Activated naive CD8-positive, alpha-beta T cell treated with anti-CD3 and anti-CD28 coated beads, Interleukin-2, amount 10 ng/mL, durations not matched to agents 7 days and 5 days (primary cell): ENCODE data around the gene PKP4. TPM values are rescaled to one million over a fixed set of nuclear protein-coding genes. Genes with fewer than 3 reads are reported as not detected.

Experiments
- ATAC-seq: fragments of 150-1000 bp; cut with Tn5 transposase; one replicate; pipeline ENCODE4 v1.10.0; 2021; ENCODE audit warnings: low read depth, moderate library complexity
- POLR2A ChIA-PET: fragments of 350-600 bp; sonication (Branson Sonifier 250); formaldehyde crosslinking; loops from one replicate; lab custom pipeline; 2021; ENCODE audit warnings: antibody characterized with exemption; lab: Charles Lee
- DNase-seq: peaks from one replicate; pipeline ENCODE4 v3.0.0; 2021
- H3K27ac Mint-ChIP-seq: one replicate; pipeline ENCODE4 v1.8.0; 2022; ENCODE audit warnings: mild to moderate bottlenecking, mixed read lengths
- H3K27me3 Mint-ChIP-seq: one replicate; pipeline ENCODE4 v1.8.0; 2022; ENCODE audit warnings: mild to moderate bottlenecking, moderate library complexity, mixed read lengths
- H3K36me3 Mint-ChIP-seq: one replicate; pipeline ENCODE4 v1.8.0; 2021; ENCODE audit warnings: mild to moderate bottlenecking, mixed read lengths
- H3K4me1 Mint-ChIP-seq: one replicate; pipeline ENCODE4 v1.8.0; 2021; ENCODE audit warnings: mixed read lengths
- H3K4me3 Mint-ChIP-seq: one replicate; pipeline ENCODE4 v1.8.0; 2022; ENCODE audit warnings: mild to moderate bottlenecking, moderate library complexity, mixed read lengths
- H3K9me3 Mint-ChIP-seq: one replicate; pipeline ENCODE4 v1.8.0; 2021; ENCODE audit warnings: mixed read lengths
- total RNA-seq, 2 experiments: library from RNA; stranded (reverse); gene quantifications; one replicate each; pipeline ENCODE4 v1.2.3, GENCODE V29; 2021

PKP4 gene
- total RNA-seq, 2 experiments from 2014 or later, result 37.0 to 37.8 TPM

DNA sequence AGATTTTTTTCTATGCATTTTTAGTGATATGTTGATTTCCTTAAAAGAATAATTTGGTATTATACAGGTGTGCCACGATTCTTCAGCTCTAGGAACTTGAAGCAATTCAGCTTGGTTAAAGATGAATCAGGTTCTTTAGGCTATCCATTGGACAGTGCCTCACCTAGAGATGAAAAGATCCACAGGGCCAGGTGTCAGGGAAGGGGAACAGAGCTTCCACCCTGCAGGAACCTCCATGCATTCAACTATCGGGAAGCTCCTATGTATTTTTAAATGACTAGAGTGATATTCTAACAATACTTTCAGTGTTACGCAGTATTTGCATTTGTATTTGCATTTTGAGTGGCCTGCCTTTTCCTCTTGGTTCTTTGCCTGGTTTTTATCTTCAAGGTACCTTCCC lies 40.2 kb downstream of the PKP4 start:
- H3K9me3 Mint-ChIP-seq, result no peaks in the 10 kb centered on the region
- peaks cover 6% of the 10 kb centered on the region for H3K36me3 Mint-ChIP-seq
- no peak overlapping the region for H3K27ac Mint-ChIP-seq
- H3K27me3 Mint-ChIP-seq, result no peaks in the 10 kb centered on the region
- POLR2A ChIA-PET, result no interaction called here
- DNase-seq, result no peak
- ATAC-seq, result no peak
- H3K4me1 Mint-ChIP-seq, result no peaks in the 10 kb centered on the region
- H3K4me3 Mint-ChIP-seq, result no peak overlapping the region

DNA sequence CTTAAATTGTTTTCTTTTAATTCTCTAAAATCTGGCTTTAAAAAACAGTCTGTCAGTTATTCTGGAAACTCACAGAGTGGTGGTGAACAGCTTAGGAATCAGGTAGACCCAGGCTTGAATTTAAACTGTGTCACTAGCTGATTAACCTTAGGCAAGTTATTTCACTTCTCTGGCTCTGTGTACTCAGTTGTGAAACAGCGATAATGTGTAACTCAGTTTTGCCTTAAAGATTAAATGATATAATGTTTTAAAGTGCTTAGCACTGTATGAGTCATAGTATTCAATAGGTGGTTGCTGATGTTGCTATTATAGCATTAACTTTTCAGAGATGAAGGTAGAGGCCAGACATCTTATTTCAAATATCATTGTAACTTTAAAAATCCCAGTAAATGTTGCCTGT lies 40.7 kb downstream of the PKP4 start:
- Mint-ChIP-seq H3K27me3 (no peaks in the 10 kb centered on the region), H3K4me1 (no peaks in the 10 kb centered on the region), H3K36me3 (peaks cover 6% of the 10 kb centered on the region), H3K9me3 (no peaks in the 10 kb centered on the region), H3K27ac (no peak overlapping the region), H3K4me3 (no peak overlapping the region)
- no peak for ATAC-seq
- DNase-seq, result no peak
- POLR2A ChIA-PET, result no interaction called here

DNA sequence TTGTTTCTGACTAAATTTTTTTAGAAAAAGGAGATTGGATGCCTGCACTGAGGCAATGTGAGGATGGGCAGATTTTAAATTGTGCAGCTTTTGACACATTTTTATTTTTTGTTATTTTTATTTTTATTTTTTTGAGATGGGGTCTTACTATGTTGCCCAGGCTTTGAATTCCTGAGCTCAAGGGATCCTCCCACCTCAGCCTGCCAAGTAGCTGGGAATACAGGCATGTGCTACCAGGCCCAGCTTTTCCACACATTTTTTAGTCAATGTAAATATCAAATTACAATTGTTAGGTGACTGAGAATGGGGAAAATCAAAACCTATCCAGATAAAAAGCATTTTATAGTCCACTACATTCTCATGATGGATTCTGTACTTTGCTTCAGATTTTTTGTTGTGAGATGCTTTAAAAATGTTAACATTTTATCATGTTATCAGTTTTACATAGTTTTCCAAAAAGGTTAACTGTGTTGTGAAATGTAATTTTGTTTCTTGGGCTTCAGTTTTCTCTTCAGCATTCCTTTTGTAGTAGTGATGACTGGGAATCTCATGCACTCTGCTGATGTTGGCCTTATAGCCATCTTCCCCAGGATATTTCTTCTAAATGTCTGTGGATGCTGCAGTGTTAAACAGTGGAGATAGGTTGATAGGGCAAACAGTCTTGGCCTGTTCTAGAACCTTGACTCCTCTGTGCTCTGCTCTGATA lies 41.4 kb downstream of the PKP4 start:
- ATAC-seq (no peak), DNase-seq (no peak)
- peaks cover 6% of the 10 kb centered on the region for H3K36me3 Mint-ChIP-seq
- no peak overlapping the region for H3K4me3 Mint-ChIP-seq
- H3K9me3 Mint-ChIP-seq, result no peaks in the 10 kb centered on the region
- no peaks in the 10 kb centered on the region for H3K27me3 Mint-ChIP-seq
- no peak overlapping the region for H3K27ac Mint-ChIP-seq
- POLR2A ChIA-PET, result no interaction called here
- no peaks in the 10 kb centered on the region for H3K4me1 Mint-ChIP-seq

DNA sequence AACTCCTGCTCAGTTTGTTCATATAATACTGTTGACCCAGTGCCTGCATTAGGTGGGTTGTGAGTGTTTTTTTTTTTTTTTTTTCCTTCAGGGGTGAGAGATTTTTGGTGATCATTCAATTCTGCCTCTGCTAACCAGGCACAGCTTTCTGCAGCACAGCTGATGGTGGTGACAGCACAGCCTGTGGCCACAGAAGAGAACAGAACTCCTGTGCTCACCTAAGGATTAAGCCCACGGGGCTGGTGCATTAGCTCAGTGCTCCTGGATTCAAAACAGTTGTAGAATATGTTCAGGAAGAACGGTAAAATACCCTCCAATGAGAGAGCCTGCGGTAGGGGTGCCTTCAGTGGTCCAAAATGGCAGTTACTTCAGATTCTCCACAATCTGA lies 42.0 kb downstream of the PKP4 start:
- Mint-ChIP-seq H3K4me1 (no peaks in the 10 kb centered on the region), H3K27ac (no peak overlapping the region), H3K9me3 (no peaks in the 10 kb centered on the region), H3K27me3 (no peaks in the 10 kb centered on the region), H3K4me3 (no peak overlapping the region), H3K36me3 (peaks cover 4% of the 10 kb centered on the region)
- ATAC-seq (no peak), DNase-seq (no peak)
- POLR2A ChIA-PET, result no interaction called here

DNA sequence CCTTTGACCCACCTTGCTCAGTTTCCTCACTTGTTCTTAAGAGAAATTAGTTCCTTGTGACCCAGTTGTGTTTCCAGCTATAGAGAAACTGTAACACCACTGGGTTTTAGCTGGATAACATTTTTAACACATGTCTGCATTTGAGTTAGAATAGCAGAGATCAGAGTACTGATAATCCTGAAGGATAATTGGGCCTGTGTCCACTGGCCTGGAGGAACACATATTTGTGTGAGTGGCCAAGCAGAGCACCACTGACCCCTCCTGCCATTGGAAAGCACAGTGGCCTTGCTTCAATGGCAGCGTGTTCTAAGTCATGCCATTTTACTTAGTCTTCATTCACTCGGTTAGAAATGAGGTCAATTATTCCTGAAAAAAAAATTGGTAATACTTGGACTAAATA lies 42.6 kb downstream of the PKP4 start:
- H3K4me3 Mint-ChIP-seq, result no peak overlapping the region
- no peak overlapping the region for H3K27ac Mint-ChIP-seq
- ATAC-seq, result no peak
- no peak for DNase-seq
- H3K27me3 Mint-ChIP-seq, result no peaks in the 10 kb centered on the region
- no peaks in the 10 kb centered on the region for H3K4me1 Mint-ChIP-seq
- no peaks in the 10 kb centered on the region for H3K9me3 Mint-ChIP-seq
- peaks cover 4% of the 10 kb centered on the region for H3K36me3 Mint-ChIP-seq
- POLR2A ChIA-PET, result no interaction called here

DNA sequence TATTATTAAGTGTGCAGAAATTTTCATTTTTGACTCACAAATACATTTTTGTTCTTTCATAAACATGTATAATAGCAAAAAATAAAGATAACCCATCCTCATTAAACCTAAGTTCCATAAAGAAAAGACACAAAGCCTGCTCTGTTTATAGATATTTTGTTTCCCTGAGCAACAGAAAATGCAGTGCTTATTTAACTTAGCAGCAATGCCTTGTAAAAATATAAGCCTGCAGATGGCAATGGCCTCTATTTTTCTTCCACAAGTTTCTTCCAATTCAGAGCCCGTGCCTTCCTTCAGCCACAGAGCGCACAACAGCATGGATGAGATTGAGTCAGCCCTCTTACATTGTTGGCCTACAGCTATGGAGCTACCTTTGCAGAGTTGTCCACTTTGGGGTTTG lies 43.6 kb downstream of the PKP4 start:
- DNase-seq (no peak), ATAC-seq (no peak)
- H3K27me3 Mint-ChIP-seq, result no peaks in the 10 kb centered on the region
- no peak overlapping the region for H3K4me3 Mint-ChIP-seq
- POLR2A ChIA-PET, result no interaction called here
- H3K4me1 Mint-ChIP-seq, result no peaks in the 10 kb centered on the region
- no peak overlapping the region for H3K27ac Mint-ChIP-seq
- no peaks in the 10 kb centered on the region for H3K9me3 Mint-ChIP-seq
- H3K36me3 Mint-ChIP-seq, result peaks cover 4% of the 10 kb centered on the region

DNA sequence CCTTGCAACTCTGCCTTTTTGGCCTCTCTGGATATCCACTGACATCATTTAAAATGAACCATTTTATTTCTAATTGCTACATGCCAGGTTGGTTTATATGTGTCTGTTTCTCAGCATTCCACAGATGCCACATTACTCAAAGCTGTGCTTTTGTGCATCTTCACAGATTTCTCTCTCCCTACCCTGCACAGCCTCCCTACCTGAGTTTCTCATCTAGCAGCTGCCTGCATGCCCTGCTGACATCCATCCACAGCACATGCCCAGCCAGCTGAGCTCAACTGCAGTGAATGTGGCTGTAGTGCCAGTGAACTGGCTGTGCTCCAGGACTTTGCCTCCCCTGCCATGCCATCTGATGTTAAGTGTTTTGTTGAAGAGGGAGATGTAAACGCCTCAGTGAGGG lies 44.5 kb downstream of the PKP4 start:
- no peaks in the 10 kb centered on the region for H3K9me3 Mint-ChIP-seq
- H3K27me3 Mint-ChIP-seq, result no peaks in the 10 kb centered on the region
- POLR2A ChIA-PET, result no interaction called here
- peaks cover 5% of the 10 kb centered on the region for H3K36me3 Mint-ChIP-seq
- ATAC-seq (no peak), DNase-seq (no peak)
- no peak overlapping the region for H3K4me3 Mint-ChIP-seq
- no peak overlapping the region for H3K27ac Mint-ChIP-seq
- no peaks in the 10 kb centered on the region for H3K4me1 Mint-ChIP-seq

DNA sequence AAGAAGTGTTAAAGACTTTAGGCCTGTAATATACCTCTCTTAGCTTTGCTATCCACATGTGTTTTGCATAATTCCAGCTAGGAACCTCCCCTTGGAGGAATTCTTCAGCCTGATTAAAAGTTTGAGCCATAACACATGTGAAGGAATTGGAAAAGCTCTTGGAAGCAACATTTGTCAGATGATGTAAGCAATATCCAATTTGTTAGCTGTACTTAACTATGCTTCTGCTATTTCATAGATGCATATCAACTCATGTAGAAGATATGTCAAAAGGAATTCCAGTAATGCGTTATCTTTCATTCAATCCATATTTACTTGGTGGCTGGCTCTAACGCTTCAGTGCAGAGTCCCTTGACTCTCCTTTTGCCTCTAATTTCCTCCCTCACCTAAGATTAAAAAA lies 46.2 kb downstream of the PKP4 start:
- ATAC-seq (no peak), DNase-seq (no peak)
- Mint-ChIP-seq H3K27me3 (no peaks in the 10 kb centered on the region), H3K36me3 (peaks cover 5% of the 10 kb centered on the region), H3K4me1 (no peaks in the 10 kb centered on the region), H3K4me3 (no peak overlapping the region), H3K9me3 (no peaks in the 10 kb centered on the region), H3K27ac (no peak overlapping the region)
- POLR2A ChIA-PET, result no interaction called here

DNA sequence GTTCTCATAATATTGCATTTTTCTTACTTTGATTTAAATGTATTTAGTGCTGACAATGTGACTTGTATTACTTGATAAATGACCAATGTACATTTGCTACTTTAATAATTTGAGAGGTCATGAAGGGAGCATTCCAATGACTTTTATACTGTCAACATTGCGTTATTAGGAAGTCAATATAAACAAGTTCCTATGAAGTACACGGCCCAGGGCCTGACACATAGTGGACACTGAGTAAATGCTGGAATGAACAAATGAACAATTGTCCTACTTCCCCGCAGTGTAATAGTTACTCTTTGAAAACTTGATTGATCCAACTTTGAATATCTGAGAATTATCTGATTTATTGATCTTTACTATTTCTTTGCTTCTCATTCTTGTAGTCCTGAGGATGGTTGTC lies 47.3 kb downstream of the PKP4 start:
- Mint-ChIP-seq H3K4me3 (no peak overlapping the region), H3K4me1 (no peaks in the 10 kb centered on the region), H3K9me3 (no peaks in the 10 kb centered on the region), H3K36me3 (peaks cover 5% of the 10 kb centered on the region), H3K27ac (no peak overlapping the region), H3K27me3 (no peaks in the 10 kb centered on the region)
- ATAC-seq, result no peak
- no peak for DNase-seq
- POLR2A ChIA-PET, result no interaction called here

DNA sequence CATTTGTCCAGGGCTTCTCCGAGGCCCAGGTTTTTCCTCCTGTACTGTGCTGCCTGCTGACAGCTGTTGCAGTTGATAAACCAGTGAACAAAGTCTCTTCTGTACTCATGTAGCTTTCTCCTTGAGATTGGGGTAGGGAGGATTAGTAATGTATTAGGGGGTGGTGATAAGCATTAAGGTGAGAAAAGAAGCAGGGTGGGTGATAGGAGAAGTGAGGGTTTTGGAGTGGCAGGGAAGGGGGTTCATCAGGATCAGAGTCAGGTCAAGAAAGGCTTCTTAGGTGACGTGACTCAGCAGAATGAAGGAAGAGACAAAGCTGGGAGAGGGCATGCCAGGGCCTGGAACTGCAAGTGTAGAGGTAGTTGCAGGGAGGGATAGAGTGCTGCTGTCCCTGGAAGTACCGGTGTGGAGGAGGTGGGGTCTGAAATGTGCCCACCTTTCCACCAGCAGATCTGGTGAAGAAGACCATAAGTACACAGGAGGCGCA lies 48.7 kb downstream of the PKP4 start:
- H3K36me3 Mint-ChIP-seq, result peaks cover 5% of the 10 kb centered on the region
- DNase-seq (no peak), ATAC-seq (no peak)
- H3K4me3 Mint-ChIP-seq, result no peak overlapping the region
- no peaks in the 10 kb centered on the region for H3K4me1 Mint-ChIP-seq
- POLR2A ChIA-PET, result no interaction called here
- H3K27ac Mint-ChIP-seq, result no peak overlapping the region
- H3K9me3 Mint-ChIP-seq, result no peaks in the 10 kb centered on the region
- H3K27me3 Mint-ChIP-seq, result no peaks in the 10 kb centered on the region

DNA sequence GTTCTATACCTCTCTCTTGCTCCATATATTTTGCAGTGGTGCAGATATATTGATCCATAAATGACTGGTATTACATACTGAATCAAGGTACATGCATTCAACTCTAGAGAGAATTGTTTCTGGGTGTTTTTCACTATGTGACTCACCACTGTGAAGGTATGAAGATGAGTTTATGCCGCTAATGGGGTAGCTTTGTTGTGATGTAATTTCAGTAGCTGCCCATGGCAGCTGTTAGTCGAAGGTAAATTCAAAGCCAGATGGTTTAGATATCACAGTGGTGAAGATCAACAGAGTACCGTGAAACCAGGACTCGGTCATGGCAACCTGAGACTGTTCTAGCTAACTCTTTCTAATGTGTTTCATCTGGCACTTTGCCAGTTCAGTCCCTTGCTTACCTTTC lies 50.4 kb downstream of the PKP4 start:
- no peak overlapping the region for H3K4me3 Mint-ChIP-seq

DNA sequence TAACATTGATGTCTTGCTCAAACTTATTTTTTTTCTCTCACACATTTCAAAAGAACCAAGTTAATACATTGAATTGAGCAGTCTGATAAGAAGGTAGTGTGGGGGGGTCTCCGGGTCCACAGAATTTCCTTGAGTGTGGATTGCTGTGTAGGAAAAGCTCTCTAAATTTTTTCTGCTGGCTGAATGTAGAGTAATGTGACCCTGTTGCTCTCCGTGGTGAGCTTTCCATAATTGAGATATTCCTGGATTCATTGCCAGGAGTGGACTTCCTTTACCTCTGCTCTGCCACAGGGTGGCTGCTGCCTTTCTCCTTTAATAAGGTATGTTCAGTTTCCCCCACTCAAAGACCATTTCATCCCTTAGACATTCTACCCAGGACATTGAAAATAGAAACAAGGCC lies 50.9 kb downstream of the PKP4 start:
- no peak overlapping the region for H3K4me3 Mint-ChIP-seq
- no peak overlapping the region for H3K27ac Mint-ChIP-seq
- POLR2A ChIA-PET, result no interaction called here
- H3K9me3 Mint-ChIP-seq, result no peaks in the 10 kb centered on the region
- peaks cover 5% of the 10 kb centered on the region for H3K36me3 Mint-ChIP-seq
- H3K27me3 Mint-ChIP-seq, result no peaks in the 10 kb centered on the region
- H3K4me1 Mint-ChIP-seq, result no peaks in the 10 kb centered on the region
- DNase-seq (no peak), ATAC-seq (no peak)

More for the DNA sequence above, 50.4 kb downstream of the PKP4 start:
- DNase-seq, result no peak
- no peak for ATAC-seq
- Mint-ChIP-seq H3K27me3 (no peaks in the 10 kb centered on the region), H3K27ac (no peak overlapping the region), H3K9me3 (no peaks in the 10 kb centered on the region), H3K36me3 (peaks cover 5% of the 10 kb centered on the region), H3K4me1 (no peaks in the 10 kb centered on the region)
- POLR2A ChIA-PET, result no interaction called here

DNA sequence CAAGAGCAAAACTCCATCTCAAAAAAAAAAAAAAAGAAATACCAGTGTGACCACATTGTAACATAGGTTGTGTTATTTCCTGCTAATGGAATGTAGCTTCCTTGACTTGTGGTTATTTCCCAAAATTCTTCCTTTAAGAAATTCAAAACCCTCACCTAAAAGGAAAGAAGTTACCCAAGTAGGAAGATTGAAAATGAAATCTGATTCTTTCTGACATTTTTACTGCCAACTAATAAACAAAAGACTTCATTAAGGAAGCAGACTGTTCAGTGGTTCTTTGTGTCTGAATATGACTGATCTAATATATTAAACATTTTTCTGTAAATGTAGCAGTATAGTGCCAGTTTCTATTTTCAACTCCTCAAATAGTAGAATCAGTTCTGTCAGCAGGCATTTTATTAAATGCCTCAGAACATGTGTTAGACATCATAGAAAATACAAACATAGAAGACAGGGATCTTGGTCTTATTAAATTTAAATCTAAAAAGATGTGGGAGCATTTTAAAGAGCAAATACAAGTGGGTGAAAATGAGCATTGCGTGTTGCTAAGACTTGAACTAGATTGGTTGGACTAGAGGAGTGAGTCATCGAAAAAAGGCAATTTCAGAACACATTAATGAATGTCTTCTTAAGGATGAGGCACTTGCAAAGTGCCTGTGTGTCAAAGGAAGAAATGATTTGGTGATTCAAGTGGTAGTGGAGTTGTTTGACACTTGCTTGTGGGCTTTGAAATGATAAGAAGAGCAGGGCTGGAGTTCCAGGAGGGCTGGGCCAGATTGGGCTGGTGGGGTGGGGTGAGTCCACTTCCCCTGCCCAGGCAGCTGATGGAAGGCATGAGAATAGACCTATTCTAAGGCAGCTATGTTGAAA lies 53.4 kb downstream of the PKP4 start:
- no peaks in the 10 kb centered on the region for H3K27me3 Mint-ChIP-seq
- ATAC-seq, result no peak
- no peak overlapping the region for H3K4me3 Mint-ChIP-seq
- no peaks in the 10 kb centered on the region for H3K9me3 Mint-ChIP-seq
- no peaks in the 10 kb centered on the region for H3K4me1 Mint-ChIP-seq
- peaks cover 12% of the 10 kb centered on the region for H3K36me3 Mint-ChIP-seq
- DNase-seq, result no peak
- H3K27ac Mint-ChIP-seq, result no peak overlapping the region
- POLR2A ChIA-PET, result no interaction called here

DNA sequence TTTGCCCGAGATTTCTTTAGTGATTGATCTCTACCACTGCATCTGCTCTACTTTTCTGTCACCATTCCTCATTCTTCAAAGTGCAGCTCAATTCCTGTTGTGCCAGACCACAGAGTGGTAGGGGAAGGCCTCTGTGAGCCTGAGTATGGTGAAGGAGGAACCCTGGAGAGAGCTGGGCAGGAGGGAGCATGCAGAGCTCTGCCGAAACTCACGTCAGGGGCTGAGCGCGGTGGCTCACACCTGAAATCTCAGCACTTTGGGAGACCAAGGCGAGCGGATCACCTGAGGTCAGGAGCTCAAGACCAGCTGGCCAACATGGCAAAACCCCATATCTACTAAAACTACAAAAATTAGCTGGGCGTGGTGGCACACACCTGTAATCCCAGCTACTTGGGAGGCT lies 54.1 kb downstream of the PKP4 start:
- H3K27ac Mint-ChIP-seq, result no peak overlapping the region
- no peaks in the 10 kb centered on the region for H3K4me1 Mint-ChIP-seq
- ATAC-seq (no peak), DNase-seq (no peak)
- peaks cover 9% of the 10 kb centered on the region for H3K36me3 Mint-ChIP-seq
- no peaks in the 10 kb centered on the region for H3K9me3 Mint-ChIP-seq
- no peak overlapping the region for H3K4me3 Mint-ChIP-seq
- H3K27me3 Mint-ChIP-seq, result no peaks in the 10 kb centered on the region
- POLR2A ChIA-PET, result no interaction called here
